ENCODE measurements around the gene TMC1. TPM values are rescaled to one million over a fixed set of nuclear protein-coding genes. Genes with fewer than 3 reads are reported as not detected.
A peak's percentile ranks its signal among the peaks of the same experiment; 100 is the strongest.

TMC1 gene
- total and polyA plus RNA-seq, 2 of the 13 experiments (the other 11 are each of a cell fraction or from before 2014, with no cell fraction given), result 0.02 to 0.03 TPM

- no peak for TF ChIP-seq ZNF703 (CRISPR knock-in tag; IDR thresholded peaks at IDR 0.05; ENCODE audit: borderline replicate concordance)
- TF ChIP-seq POGZ (CRISPR knock-in tag; IDR thresholded peaks at IDR 0.05), result no peak; the same call in 1 of the 2 replicates
- no peak for TF ChIP-seq ZKSCAN1 (IDR thresholded peaks at IDR 0.05; ENCODE audit: low read length)
- TF ChIP-seq NFE2L1 (CRISPR knock-in tag; IDR thresholded peaks at IDR 0.05; ENCODE audit: borderline replicate concordance), result no peak
- TF ChIP-seq RAD21 (CRISPR knock-in tag; IDR thresholded peaks at IDR 0.05), result no peak
- TF ChIP-seq HNRNPL (IDR thresholded peaks at IDR 0.05; ENCODE audit: low read depth, low read length), result no peak
- TF ChIP-seq KMT2B (CRISPR knock-in tag; IDR thresholded peaks at IDR 0.05), result no peak
- no peak for TF ChIP-seq PTBP1 (IDR thresholded peaks at IDR 0.05; ENCODE audit: low read depth, low read length, poor library complexity, severe bottlenecking)
- TF ChIP-seq EED (CRISPR knock-in tag; IDR thresholded peaks at IDR 0.05), result no peak
- TF ChIP-seq CREB1 (IDR thresholded peaks at IDR 0.05), result no peak
- peak; percentile 58 for TF ChIP-seq CREB1 (CRISPR knock-in tag; IDR thresholded peaks at IDR 0.05)
- TF ChIP-seq PHF20 (CRISPR knock-in tag; IDR thresholded peaks at IDR 0.05), result no peak
- TF ChIP-seq FOXC1 (CRISPR knock-in tag; IDR thresholded peaks at IDR 0.05; ENCODE audit: borderline replicate concordance), result no peak
- TF ChIP-seq ZSCAN29 (CRISPR knock-in tag; conservative IDR thresholded peaks at IDR 0.05), result no peak
- no peak for TF ChIP-seq ZBTB38 (CRISPR knock-in tag; IDR thresholded peaks at IDR 0.05)
- TF ChIP-seq HMG20B (CRISPR knock-in tag; conservative IDR thresholded peaks at IDR 0.05), result no peak
- no peak for TF ChIP-seq ZBTB3 (CRISPR knock-in tag; IDR thresholded peaks at IDR 0.05; ENCODE audit: borderline replicate concordance, low read depth)
- TF ChIP-seq SRSF9 (IDR thresholded peaks at IDR 0.05; ENCODE audit: borderline replicate concordance, insufficient read depth, low read depth, low read length, poor library complexity, severe bottlenecking), result no peak
- TF ChIP-seq NFAT5 (CRISPR knock-in tag; IDR thresholded peaks at IDR 0.05), result no peak
- no peak for TF ChIP-seq NFKB2 (CRISPR knock-in tag; IDR thresholded peaks at IDR 0.05; ENCODE audit: borderline replicate concordance)
- TF ChIP-seq ZNF674 (CRISPR knock-in tag; IDR thresholded peaks at IDR 0.05; ENCODE audit: low read depth), result no peak
- TF ChIP-seq MLX (CRISPR knock-in tag; IDR thresholded peaks at IDR 0.05), result no peak
- no peak for TF ChIP-seq EEA1 (CRISPR knock-in tag; IDR thresholded peaks at IDR 0.05; ENCODE audit: borderline replicate concordance)
- TF ChIP-seq MIER2 (CRISPR knock-in tag; IDR thresholded peaks at IDR 0.05), result no peak
- TF ChIP-seq TFE3 (CRISPR knock-in tag; IDR thresholded peaks at IDR 0.05), result no peak
Observed at GRCh38 chr9:72827950-72828731, 306.7 kb downstream of the TMC1 start (continued).

All from HepG2 (cell line).